ENCODE data around the gene IL13RA1.
A peak's percentile ranks its signal among the peaks of the same experiment; 100 is the strongest.
"Not testable (repeated sequence)": the region's sequence is repeated elsewhere in the genome, so short reads cannot be mapped to it uniquely, and the experiment has no call there.

Gene IL13RA1

GRCh38 chrX:118726887-118727685 is at the start of gene IL13RA1:
Gene IL13RA1, plus strand, starts transcription at chrX:118727606. Its CDS starts 33 bp downstream, at chrX:118727639.
- peak in 1 of 2 donors; percentile 14 for DNase-seq (ENCODE audit: low read depth in 2 of 2)

GRCh38 chrX:118679290-118679689 is 48.1 kb upstream of the IL13RA1 start:
- DNase-seq (ENCODE audit: low read depth in 2 of 2): no peak

DNA sequence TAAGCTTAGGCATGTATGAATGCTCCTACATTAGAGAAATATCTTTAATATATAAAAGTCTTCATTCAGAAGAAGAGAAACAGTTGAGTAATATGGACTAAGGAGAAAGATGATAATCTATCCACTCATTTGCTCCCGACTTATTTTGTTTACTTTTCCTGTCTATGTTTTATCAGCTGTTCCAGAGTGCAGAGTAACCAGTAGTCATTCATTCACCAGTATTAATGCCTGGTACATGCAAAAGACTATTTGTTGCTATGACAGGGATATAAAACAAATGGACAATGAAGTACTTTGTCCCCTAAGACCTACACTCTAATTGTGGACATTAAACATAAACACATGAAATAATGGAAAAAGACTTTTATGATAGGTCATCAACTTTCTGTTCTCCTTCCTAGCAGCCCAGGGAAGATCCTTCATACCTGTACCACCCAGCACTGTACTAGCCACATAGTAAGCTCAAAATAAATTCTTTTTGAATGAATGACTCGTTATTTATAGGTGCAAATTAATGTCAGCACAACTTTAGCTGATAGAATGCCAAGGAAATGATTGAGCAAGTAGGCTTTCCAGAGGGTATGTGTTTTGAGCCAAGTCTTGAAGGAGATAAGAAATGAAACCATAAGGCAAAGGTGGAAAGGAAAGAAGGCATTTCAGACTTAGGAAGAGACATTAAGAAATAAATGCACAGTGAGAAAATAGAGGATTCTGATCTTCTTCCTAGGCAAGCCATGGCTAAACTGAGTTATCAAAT is 45.0 kb upstream of the IL13RA1 start:
- no peak for DNase-seq (ENCODE audit: low read depth in 2 of 2)

GRCh38 chrX:118685393-118685792 is 42.0 kb upstream of the IL13RA1 start:
- DNase-seq (ENCODE audit: low read depth in 2 of 2): no peak

- no peak for DNase-seq (ENCODE audit: low read depth in 2 of 2)
Measured at GRCh38 chrX:118688935-118689334, 38.5 kb upstream of the IL13RA1 start.

DNA sequence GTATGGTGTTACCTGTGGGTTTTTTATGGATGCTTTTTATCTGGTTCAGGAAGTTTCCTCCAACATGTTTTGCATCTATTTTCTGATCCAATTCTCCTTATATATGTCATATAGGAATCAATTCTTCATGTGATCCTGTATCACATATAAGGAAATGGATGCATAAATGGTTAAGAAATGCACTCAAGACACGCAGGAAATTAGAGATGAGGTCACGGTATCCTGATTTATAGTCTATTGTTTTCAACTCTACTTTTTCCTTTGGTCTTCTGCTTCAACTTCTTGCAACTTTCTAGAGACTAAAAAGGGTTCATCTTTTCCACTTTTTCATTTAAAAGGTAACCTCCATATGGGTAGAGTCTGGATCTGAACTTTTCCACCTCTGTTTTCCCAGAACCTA is 33.6 kb upstream of the IL13RA1 start:
- no peak for DNase-seq (ENCODE audit: low read depth in 2 of 2)

GRCh38 chrX:118694638-118695037 is 32.8 kb upstream of the IL13RA1 start:
- DNase-seq (ENCODE audit: low read depth in 2 of 2): no peak

GRCh38 chrX:118698516-118699170 is 28.8 kb upstream of the IL13RA1 start:
- no peak for DNase-seq (ENCODE audit: low read depth in 2 of 2)

GRCh38 chrX:118702741-118703140 is 24.7 kb upstream of the IL13RA1 start:
- no peak for DNase-seq (ENCODE audit: low read depth in 2 of 2)

DNA sequence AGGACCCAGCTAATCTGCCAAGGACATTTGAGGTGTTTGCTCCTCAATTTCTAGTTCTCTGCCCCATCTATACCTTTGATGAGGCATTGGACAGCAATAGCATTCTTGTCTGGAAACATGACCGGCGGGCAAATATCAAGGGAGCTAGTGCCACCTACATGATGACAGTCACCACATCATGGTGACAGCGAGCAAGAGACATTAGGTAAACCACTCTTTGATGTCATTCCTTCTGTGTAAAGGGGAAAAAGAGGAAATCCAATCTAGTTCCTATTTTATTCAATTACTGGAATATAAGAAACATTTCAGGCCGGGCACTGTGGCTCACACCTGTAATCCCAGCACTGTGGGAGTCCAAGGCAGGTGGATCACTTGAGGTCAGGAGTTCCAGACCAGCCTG is 20.7 kb upstream of the IL13RA1 start:
- DNase-seq (ENCODE audit: low read depth in 2 of 2): no peak

GRCh38 chrX:118714521-118714920 is 12.9 kb upstream of the IL13RA1 start:
- DNase-seq (ENCODE audit: low read depth in 2 of 2): no peak

DNA sequence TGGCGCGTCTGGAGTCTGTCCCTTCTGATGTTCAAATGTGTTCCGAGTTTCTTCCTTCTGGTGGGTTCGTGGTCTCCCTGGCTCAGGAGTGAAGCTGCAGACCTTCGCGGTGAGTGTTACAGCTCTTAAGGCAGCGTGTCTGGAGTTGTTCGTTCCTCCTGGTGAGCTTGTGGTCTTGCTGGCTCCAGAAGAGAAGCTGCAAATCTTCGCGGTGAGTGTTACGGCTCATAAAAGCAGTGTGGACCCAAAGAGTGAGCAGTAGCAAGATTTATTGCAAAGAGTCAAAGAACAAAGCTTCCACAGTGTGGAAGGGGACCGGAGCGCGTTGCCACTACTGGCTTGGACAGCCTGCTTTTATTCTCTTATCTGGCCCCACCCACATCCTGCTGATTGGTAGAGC is 11.5 kb upstream of the IL13RA1 start:
- not testable (repeated sequence) for DNase-seq (ENCODE audit: low read depth in 2 of 2)

DNA sequence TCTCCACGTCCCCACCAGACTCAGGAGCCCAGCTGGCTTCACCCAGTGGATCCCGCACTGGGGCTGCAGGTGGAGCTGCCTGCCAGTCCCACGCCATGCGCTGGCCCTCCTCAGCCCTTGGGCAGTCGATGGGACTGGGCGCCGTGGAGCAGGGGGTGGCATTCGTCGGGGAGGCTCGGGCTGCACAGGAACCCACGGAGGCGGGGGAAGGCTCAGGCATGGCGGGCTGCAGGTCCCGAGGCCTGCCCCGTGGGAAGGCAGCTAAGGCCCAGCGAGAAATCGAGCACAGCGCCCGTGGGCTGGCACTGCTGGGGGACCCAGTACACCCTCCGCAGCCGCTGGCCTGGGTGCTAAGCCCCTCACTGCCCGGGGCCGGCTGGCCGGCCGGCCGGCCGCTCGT is 10.6 kb upstream of the IL13RA1 start:
- DNase-seq (ENCODE audit: low read depth in 2 of 2): not testable (repeated sequence)

DNA sequence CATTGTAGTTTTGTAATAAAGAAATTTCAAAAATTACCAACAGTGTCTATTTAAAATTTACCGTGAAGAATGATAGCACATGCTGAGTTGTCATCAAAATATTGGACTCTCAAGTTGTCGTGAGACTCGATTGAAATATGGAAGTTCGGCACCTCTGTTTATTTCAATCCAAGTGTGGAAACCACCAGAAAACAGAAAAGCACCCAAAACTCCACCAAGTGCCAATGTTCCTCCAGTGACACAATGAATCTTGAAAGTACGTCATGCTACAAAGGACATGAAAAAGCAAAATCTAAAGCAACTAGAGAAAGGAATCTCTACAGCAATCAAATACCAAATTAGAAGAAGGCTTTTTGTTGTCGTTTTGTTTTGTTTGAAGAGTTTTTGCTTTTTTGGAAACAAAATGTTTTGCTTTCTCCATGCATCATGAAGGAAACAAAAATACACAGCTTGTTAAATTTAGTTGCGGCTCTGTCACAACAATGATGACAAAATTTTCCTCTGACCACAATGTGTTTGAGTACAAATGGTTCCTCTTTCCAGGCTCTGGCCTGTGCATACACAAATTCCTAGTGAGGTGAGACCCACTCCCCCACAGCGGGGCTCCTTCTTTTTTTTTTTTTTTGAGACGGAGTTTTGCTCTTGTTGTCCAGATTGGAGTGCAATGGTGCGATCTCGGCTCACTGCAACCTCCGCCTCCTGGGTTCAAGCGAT is 9.6 kb upstream of the IL13RA1 start:
- DNase-seq (ENCODE audit: low read depth in 2 of 2): no peak

GRCh38 chrX:118718737-118719136 is 8.7 kb upstream of the IL13RA1 start:
- no peak for DNase-seq (ENCODE audit: low read depth in 2 of 2)

DNA sequence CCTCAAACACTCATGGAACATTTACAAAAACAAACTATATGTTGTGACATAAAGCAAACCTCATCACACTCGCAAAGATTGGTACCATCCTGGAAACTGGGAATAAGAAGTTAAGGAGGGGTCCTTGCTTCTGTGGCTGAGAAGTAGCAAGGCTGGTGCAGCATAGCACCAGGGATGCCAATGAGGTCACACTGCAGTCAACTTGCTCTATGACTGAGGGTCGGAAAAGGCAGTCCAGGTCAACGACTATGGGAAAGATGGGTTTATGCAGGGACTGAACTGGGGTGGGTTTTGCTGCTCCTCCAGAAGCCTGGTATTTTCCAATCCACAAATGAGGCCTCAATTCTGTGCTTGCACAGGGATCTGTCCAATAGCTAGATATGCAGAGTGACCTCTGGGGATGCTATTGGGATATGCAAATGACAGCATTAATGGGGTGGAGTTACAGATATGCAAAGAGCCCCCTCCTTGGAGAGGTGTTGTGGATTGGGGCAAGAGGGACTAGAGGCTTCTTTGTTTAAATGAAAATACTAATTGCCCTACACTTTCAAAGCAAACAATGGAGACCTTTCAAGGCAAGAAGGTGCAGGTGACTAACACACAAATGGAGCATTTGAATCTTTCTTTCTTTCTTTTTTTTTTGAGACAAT is 7.2 kb upstream of the IL13RA1 start:
- DNase-seq (ENCODE audit: low read depth in 2 of 2): no peak

- DNase-seq (ENCODE audit: low read depth in 2 of 2): no peak
Measured at GRCh38 chrX:118723376-118723775, 4.0 kb upstream of the IL13RA1 start.

DNA sequence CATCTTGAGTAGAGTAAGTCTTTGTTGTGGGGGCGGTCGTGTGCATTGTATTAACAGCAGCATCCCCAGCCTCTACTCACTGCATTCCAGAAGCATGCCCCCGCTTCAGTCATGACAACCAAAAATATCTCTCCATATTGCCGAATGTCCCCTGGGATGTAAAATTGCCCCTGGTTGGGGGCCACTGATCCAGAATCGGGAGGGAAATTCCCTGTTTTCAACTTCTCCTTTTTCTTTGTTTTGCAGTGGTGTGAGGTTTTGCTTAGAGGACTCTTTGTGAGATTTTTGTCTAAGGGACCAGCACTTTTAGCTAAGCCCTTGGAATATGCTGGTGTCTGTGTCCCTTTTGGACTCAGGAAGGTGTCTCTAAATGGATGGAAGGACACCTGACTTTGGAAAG is 3.0 kb upstream of the IL13RA1 start:
- DNase-seq (ENCODE audit: low read depth in 2 of 2): no peak

DNA sequence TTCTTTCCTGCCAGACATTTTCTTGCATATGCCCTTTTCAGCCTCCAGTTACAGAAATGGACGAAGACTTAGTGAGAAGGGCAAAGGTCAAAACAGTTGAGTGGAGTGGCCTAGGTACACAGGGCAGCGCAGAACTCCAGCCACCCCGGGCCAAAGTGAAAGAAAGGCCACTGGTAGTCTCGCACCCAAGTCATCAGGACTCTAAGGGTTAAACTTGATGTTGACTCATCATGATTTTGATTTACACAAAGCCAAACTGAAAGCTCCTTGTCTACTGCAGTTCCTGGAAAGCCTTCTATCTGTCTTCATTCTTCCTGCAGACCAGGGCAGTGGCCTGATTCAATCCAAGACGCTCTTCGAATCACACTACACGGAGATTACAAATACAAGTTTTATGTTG is 2.6 kb upstream of the IL13RA1 start:
- DNase-seq (ENCODE audit: low read depth in 2 of 2): no peak

GRCh38 chrX:118726396-118726795 is 1.0 kb upstream of the IL13RA1 start:
- DNase-seq (ENCODE audit: low read depth in 2 of 2): no peak

GRCh38 chrX:118727686-118728339 is 407 bp downstream of the IL13RA1 start:
- no peak for DNase-seq (ENCODE audit: low read depth in 2 of 2)
